HFF-Myc (cell line): Measurements from ENCODE around the gene THAP5.

Experiments
- DNase-seq: peaks from one replicate; pipeline ENCODE4 v3.0.0-alpha.2; 2011; ENCODE audit warnings: low read depth; ENCODE audit errors: extremely low read depth
- H3K4me3 ChIP-seq: replicated peaks from 2 replicates; pipeline ENCODE4 v1.5.1; 2011; ENCODE audit warnings: low read depth, mild to moderate bottlenecking, control low read depth, low read length
- CTCF ChIP-seq: IDR thresholded peaks from 2 replicates; pipeline ENCODE4 v1.5.1; 2012; ENCODE audit warnings: mild to moderate bottlenecking, low read depth, low read length, control low read depth; ENCODE audit errors: missing control alignments

The THAP5 gene

GRCh38 chr7:108609643-108610042 is 40.1 kb upstream of the THAP5 start:
- no peak for TF ChIP-seq CTCF
- no peak for DNase-seq
- H3K4me3 ChIP-seq, result no peak overlapping the region

DNA sequence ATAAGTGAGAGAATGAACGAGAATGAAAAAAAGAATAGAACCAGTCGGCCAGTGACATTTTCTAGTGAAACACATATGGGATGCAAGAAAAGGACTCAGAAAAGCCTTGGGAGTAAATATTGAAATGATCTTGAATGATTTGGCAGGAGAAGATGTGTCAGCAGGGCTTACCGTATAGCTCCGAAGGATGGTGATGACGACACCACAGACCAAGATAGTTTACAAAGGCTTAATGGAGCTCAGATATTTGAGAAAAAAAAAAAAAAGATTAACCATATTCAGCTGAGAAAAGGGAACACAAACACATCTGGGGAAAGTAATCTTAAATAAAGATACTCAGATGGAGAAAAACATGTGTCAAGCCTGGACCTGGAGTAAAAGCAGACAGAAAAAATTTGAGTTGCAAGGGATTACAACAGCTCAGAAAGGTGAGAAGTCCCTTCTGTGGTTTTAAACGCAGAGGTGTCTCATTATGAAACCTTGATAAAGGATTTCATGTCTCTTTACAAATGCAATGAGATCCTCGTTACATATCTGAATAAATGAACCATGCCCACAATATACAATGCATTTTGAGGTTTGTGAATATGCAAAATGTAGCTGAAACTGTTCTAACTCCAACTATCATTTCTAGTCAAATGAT is 36.2 kb upstream of the THAP5 start:
- no peak for DNase-seq
- no peak for TF ChIP-seq CTCF
- no peak overlapping the region for H3K4me3 ChIP-seq

GRCh38 chr7:108604307-108605077 is 35.0 kb upstream of the THAP5 start:
- no peak for DNase-seq
- TF ChIP-seq CTCF, result no peak

GRCh38 chr7:108603656-108604306 is 34.3 kb upstream of the THAP5 start:
- TF ChIP-seq CTCF, result no peak
- H3K4me3 ChIP-seq, result no peak overlapping the region
- DNase-seq, result no peak

More at GRCh38 chr7:108604307-108605077, 35.0 kb upstream of the THAP5 start:
- H3K4me3 ChIP-seq, result no peak overlapping the region

- no peak for TF ChIP-seq CTCF
- DNase-seq, result no peak
- no peak overlapping the region for H3K4me3 ChIP-seq
These were observed 30.9 kb upstream of the THAP5 start for GRCh38 chr7:108600399-108600798.

- no peak for DNase-seq
- no peak for TF ChIP-seq CTCF
- no peak overlapping the region for H3K4me3 ChIP-seq
These were observed 29.5 kb upstream of the THAP5 start for GRCh38 chr7:108598914-108599580.
